Fibroblast of lung (primary cell): ENCODE data around the gene FCN2.

Experiments used
- CTCF ChIP-seq, 2 donors: IDR thresholded peaks in 1 of 2; conservative IDR thresholded peaks in 1 of 2; 1 replicate in 1 of 2; 2 replicates in 1 of 2; pipeline ENCODE4 v1.5.1; 2011 to 2012; ENCODE audit warnings: low read length in 2 of 2, control low read depth in 1 of 2, inconsistent platforms in 1 of 2, low read depth in 1 of 2, mild to moderate bottlenecking in 1 of 2
- EZH2 ChIP-seq: IDR thresholded peaks from 2 replicates; pipeline ENCODE4 v1.5.1; 2012; ENCODE audit warnings: low read length, control low read depth, mild to moderate bottlenecking; ENCODE audit errors: missing control alignments

DNA sequence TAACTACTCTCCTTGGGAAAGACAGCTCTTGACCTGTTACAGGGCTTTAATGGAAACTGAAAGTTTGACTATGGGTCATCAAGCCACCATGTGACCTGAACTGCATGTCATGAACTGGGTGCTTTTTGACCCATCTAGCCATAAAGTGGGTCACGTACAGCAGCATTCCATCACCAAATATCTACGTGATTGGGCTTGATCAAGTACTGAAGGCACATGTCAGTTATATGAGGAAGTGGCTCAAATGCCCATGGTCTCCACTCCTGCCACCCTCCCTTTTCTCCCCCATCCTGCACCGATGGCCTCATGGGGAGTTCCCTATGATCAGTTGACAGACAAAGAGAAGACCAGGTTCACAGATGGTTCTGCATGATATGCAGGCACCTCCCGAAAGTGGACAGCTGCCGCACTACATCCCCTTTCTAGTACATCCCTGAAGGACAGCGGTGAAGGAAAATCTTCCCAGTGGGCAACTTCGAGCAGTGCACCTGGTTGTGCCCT lies 44.5 kb downstream of the FCN2 start:
- TF ChIP-seq CTCF (conservative IDR thresholded peaks at IDR 0.05 in 1 of 2, IDR thresholded peaks at IDR 0.05 in 1 of 2; ENCODE audit: low read depth in 1 of 2, low read length in 2 of 2) = no peak
- no peak for TF ChIP-seq EZH2
